H9 (cell line): ENCODE results near the gene DIS3L2. TPM values are rescaled to one million over a fixed set of nuclear protein-coding genes. Genes with fewer than 3 reads are reported as not detected.
"Not testable (repeated sequence)": the region's sequence is repeated elsewhere in the genome, so short reads cannot be mapped to it uniquely, and the experiment has no call there.

Experiments used
- DNase-seq: peaks from one replicate; pipeline ENCODE4 v3.0.0-alpha.2; 2017
- H2AFZ ChIP-seq: one replicate; pipeline ENCODE4 v1.6.1; 2013; ENCODE audit warnings: mild to moderate bottlenecking, low read length, control low read depth, moderate library complexity
- H2AK5ac ChIP-seq: 2 replicates; pipeline ENCODE4 v1.6.1; 2013; ENCODE audit warnings: low read length, control low read depth, mixed read lengths; ENCODE audit not compliant: insufficient read length
- H2BK120ac ChIP-seq: one replicate; pipeline ENCODE4 v1.6.1; 2013; ENCODE audit warnings: low read depth, mild to moderate bottlenecking, low read length, control low read depth, inconsistent platforms; ENCODE audit not compliant: poor library complexity, severe bottlenecking
- H2BK12ac ChIP-seq: 2 replicates; pipeline ENCODE4 v1.6.1; 2013; ENCODE audit warnings: low read length, control low read depth, mixed read lengths, low read depth; ENCODE audit not compliant: insufficient read length
- H2BK15ac ChIP-seq: 2 replicates; pipeline ENCODE4 v1.6.1; 2013; ENCODE audit warnings: low read depth, low read length, control low read depth
- H2BK20ac ChIP-seq: one replicate; pipeline ENCODE4 v1.6.1; 2013; ENCODE audit warnings: low read depth, mild to moderate bottlenecking, low read length, control low read depth, inconsistent platforms; ENCODE audit not compliant: poor library complexity, severe bottlenecking
- H2BK5ac ChIP-seq: 2 replicates; pipeline ENCODE4 v1.6.1; 2013; ENCODE audit warnings: low read length, control low read depth, mixed read lengths; ENCODE audit not compliant: insufficient read length
- H3K14ac ChIP-seq: 2 replicates; pipeline ENCODE4 v1.6.1; 2013; ENCODE audit warnings: low read length, control low read depth; ENCODE audit not compliant: insufficient read depth
- H3K18ac ChIP-seq: 2 replicates; pipeline ENCODE4 v1.6.1; 2013; ENCODE audit warnings: low read depth, mild to moderate bottlenecking, mixed read lengths, low read length, control low read depth; ENCODE audit not compliant: insufficient read length
- H3K23ac ChIP-seq: 2 replicates; pipeline ENCODE4 v1.6.1; 2013; ENCODE audit warnings: low read length, control low read depth, mixed read lengths, low read depth; ENCODE audit not compliant: insufficient read length
- H3K23me2 ChIP-seq: 2 replicates; pipeline ENCODE4 v1.6.1; 2013; ENCODE audit warnings: low read depth, mild to moderate bottlenecking, mixed read lengths, low read length, control low read depth; ENCODE audit not compliant: insufficient read length, poor library complexity, severe bottlenecking
- H3K27ac ChIP-seq: 2 replicates; pipeline ENCODE4 v1.5.1; 2013; ENCODE audit warnings: low read length, control low read depth, mixed read lengths, low read depth; ENCODE audit not compliant: insufficient read length
- H3K27me3 ChIP-seq: 2 replicates; pipeline ENCODE4 v1.6.1; 2013; ENCODE audit warnings: low read length, control low read depth, inconsistent platforms; ENCODE audit not compliant: insufficient read depth
- H3K4ac ChIP-seq: 2 replicates; pipeline ENCODE4 v1.6.1; 2013; ENCODE audit warnings: low read depth, mild to moderate bottlenecking, control low read depth, inconsistent platforms, low read length, moderate library complexity
- H3K4me1 ChIP-seq: 2 replicates; pipeline ENCODE4 v1.6.1; 2013; ENCODE audit warnings: low read length, control low read depth, inconsistent platforms; ENCODE audit not compliant: insufficient read depth
- H3K4me2 ChIP-seq: 2 replicates; pipeline ENCODE4 v1.6.1; 2013; ENCODE audit warnings: low read length, control low read depth, mixed read lengths; ENCODE audit not compliant: insufficient read length, insufficient read depth
- H3K56ac ChIP-seq: 2 replicates; pipeline ENCODE4 v1.6.1; 2013; ENCODE audit warnings: low read depth, mild to moderate bottlenecking, mixed read lengths, low read length, control low read depth; ENCODE audit not compliant: insufficient read length
- H3K79me1 ChIP-seq: 2 replicates; pipeline ENCODE4 v1.6.1; 2013; ENCODE audit warnings: low read depth, mild to moderate bottlenecking, moderate library complexity, low read length, control low read depth, inconsistent platforms; ENCODE audit not compliant: insufficient read depth, poor library complexity, severe bottlenecking
- H3K79me2 ChIP-seq: 2 replicates; pipeline ENCODE4 v1.6.1; 2013; ENCODE audit warnings: low read length, control low read depth, inconsistent platforms; ENCODE audit not compliant: insufficient read depth
- H3K9ac ChIP-seq: 2 replicates; pipeline ENCODE4 v1.6.1; 2013; ENCODE audit warnings: low read length, control low read depth, mixed read lengths; ENCODE audit not compliant: insufficient read length; ENCODE audit errors: extremely low read depth
- H3K9me3 ChIP-seq: one replicate; pipeline ENCODE4 v1.6.1; 2013; ENCODE audit warnings: low read depth, low read length, inconsistent platforms; ENCODE audit not compliant: control insufficient read depth
- H3T11ph ChIP-seq: one replicate; pipeline ENCODE4 v1.6.1; 2013; ENCODE audit warnings: mild to moderate bottlenecking, low read length, control low read depth, inconsistent platforms
- H4K20me1 ChIP-seq: one replicate; pipeline ENCODE4 v1.6.1; 2013; ENCODE audit not compliant: control insufficient read depth, insufficient read length, insufficient read depth
- H4K5ac ChIP-seq: 2 replicates; pipeline ENCODE4 v1.6.1; 2013; ENCODE audit warnings: low read depth, mild to moderate bottlenecking, mixed read lengths, low read length, control low read depth; ENCODE audit not compliant: insufficient read length
- H4K8ac ChIP-seq: replicated peaks from 2 replicates; pipeline ENCODE4 v1.6.1; 2013; ENCODE audit warnings: low read length, control low read depth, mixed read lengths, low read depth; ENCODE audit not compliant: insufficient read length
- H4K91ac ChIP-seq: 2 replicates; pipeline ENCODE4 v1.6.1; 2013; ENCODE audit warnings: low read depth, mild to moderate bottlenecking, moderate library complexity, mixed read lengths, low read length, control low read depth; ENCODE audit not compliant: insufficient read length
- H3K27ac Mint-ChIP-seq, 3 experiments: 2 replicates in 2 of 3; 3 replicates in 1 of 3; pipeline ENCODE4 v1.8.0; 2020 to 2021; ENCODE audit warnings: mixed read lengths in 3 of 3, mild to moderate bottlenecking in 1 of 3, moderate library complexity in 1 of 3
- H3K27me3 Mint-ChIP-seq: 2 replicates; pipeline ENCODE4 v1.8.0; 2021; ENCODE audit warnings: low read depth, mild to moderate bottlenecking, moderate library complexity, mixed read lengths
- H3K36me3 Mint-ChIP-seq, 3 experiments: 2 replicates in 2 of 3; 3 replicates in 1 of 3; pipeline ENCODE4 v1.8.0; 2020 to 2021; ENCODE audit warnings: low read depth in 3 of 3, mixed read lengths in 3 of 3; ENCODE audit not compliant: insufficient read depth in 1 of 3
- H3K4me1 Mint-ChIP-seq, 2 experiments: 2 replicates each; pipeline ENCODE4 v1.8.0; 2020; ENCODE audit warnings: mixed read lengths in 2 of 2
- H3K4me3 Mint-ChIP-seq, 2 experiments: 2 replicates in 1 of 2; 3 replicates in 1 of 2; pipeline ENCODE4 v1.8.0; 2020 to 2021; ENCODE audit warnings: mild to moderate bottlenecking in 2 of 2, mixed read lengths in 2 of 2, moderate library complexity in 1 of 2
- H3K9me3 Mint-ChIP-seq, 2 experiments: 2 replicates in 1 of 2; 3 replicates in 1 of 2; pipeline ENCODE4 v1.8.0; 2020; ENCODE audit warnings: mild to moderate bottlenecking in 2 of 2, mixed read lengths in 2 of 2, moderate library complexity in 1 of 2
- WGBS: extraction: QIAGEN DNeasy Blood & Tissue Kit; methylation state at CpG from one replicate; pipeline ENCODE4 v1.1.7; 2013; ENCODE audit warnings: missing lambda C conversion rate, low lambda C conversion rate, mixed read lengths; ENCODE audit not compliant: insufficient read length; ENCODE audit errors: extremely low coverage; 5-methylcytosine and 5-hydroxymethylcytosine counted together
- total RNA-seq: library from RNA; stranded (reverse); gene quantifications from 2 replicates; pipeline ENCODE4 v1.2.1, GENCODE V29; 2021
- TF ChIP-seq, protein P1 (sequence below): fragments of 200-600 bp; sonication (generic); conservative IDR thresholded peaks from 3 replicates; pipeline ENCODE4 v1.8.0; 2021; ENCODE audit warnings: antibody characterized with exemption, mild to moderate bottlenecking

Gene DIS3L2
- total RNA-seq, 1 experiment from 2014 or later = 28.1 TPM

DNA sequence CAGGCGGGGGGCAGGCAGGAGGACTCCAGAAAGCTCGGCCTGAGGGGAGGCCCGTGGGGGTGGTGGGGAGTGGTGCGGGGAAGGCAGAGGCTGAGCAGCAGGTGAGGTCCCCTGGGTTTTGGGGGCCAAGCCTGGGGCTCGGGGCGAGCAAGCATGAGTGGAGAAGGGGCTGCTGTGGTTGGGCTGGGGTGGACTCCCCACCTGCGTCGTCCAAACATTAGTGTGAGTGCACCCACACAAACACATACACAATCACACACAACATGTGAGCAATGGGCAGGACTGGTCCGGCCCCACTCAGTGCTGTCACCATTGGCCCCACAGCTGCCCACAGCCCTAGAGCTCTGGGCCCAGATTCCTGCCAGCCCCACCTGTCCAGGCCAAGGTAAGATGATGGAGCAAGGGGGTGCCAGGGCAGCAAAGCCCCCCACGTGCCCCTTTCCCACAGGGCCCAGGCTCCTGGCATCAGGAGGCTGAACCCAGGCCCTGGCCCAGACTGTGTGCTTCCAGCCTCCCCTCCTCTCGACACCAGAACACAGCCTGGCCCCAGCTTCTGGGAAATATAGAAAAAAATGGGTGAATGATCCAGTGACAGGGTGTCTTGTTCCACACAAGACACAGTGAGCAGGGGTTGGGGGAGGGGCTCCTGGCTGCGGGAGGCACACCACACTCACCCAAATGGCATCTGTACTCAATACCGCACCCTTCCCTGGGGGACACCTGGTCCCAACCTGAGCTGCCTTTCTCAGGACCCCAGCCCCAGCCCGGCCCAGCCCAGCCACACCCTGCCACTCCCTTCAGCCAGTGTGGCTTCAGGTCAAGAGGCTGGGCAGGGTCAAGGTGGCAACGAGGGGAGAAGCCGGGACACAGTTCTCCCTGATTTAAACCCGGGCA lies 416.6 kb downstream of the DIS3L2 start:
- Histone ChIP-seq H4K20me1 (no peaks in the 10 kb centered on the region), H3K4me2 (no peak overlapping the region), H3K9me3 (no peaks in the 10 kb centered on the region), H4K91ac (no peak overlapping the region), H2BK15ac (no peak overlapping the region), H2BK12ac (peak overlapping the region; percentile 33), H3T11ph (no peak overlapping the region), H3K4ac (no peak overlapping the region), H3K14ac (0 out of 2 replicates have a peak overlapping the region, but pooled peaks have one; percentile 48), H2AK5ac (no peak overlapping the region), H4K5ac (no peak overlapping the region), H3K23ac (no peak overlapping the region), H2BK5ac (no peak overlapping the region), H3K79me2 (no peaks in the 10 kb centered on the region), H3K23me2 (no peaks in the 10 kb centered on the region), H3K56ac (no peak overlapping the region), H4K8ac (no peak overlapping the region), H3K4me1 (peaks cover 2% of the 10 kb centered on the region; the same call in 1 of the 2 replicates), H2BK20ac (no peak overlapping the region), H2BK120ac (no peak overlapping the region), H3K9ac (no peak overlapping the region), H3K27me3 (no peaks in the 10 kb centered on the region), H3K27ac (no peak overlapping the region), H3K18ac (no peak overlapping the region), H2AFZ (no peak overlapping the region), H3K79me1 (no peaks in the 10 kb centered on the region)
- no CpG with 5 or more reads among the region's 17 CpGs for WGBS
- TF ChIP-seq, protein P1, sequence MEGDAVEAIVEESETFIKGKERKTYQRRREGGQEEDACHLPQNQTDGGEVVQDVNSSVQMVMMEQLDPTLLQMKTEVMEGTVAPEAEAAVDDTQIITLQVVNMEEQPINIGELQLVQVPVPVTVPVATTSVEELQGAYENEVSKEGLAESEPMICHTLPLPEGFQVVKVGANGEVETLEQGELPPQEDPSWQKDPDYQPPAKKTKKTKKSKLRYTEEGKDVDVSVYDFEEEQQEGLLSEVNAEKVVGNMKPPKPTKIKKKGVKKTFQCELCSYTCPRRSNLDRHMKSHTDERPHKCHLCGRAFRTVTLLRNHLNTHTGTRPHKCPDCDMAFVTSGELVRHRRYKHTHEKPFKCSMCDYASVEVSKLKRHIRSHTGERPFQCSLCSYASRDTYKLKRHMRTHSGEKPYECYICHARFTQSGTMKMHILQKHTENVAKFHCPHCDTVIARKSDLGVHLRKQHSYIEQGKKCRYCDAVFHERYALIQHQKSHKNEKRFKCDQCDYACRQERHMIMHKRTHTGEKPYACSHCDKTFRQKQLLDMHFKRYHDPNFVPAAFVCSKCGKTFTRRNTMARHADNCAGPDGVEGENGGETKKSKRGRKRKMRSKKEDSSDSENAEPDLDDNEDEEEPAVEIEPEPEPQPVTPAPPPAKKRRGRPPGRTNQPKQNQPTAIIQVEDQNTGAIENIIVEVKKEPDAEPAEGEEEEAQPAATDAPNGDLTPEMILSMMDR = no peak
- Mint-ChIP-seq H3K27me3 (peaks cover 17% of the 10 kb centered on the region), H3K27ac (no peak overlapping the region), H3K9me3 (no peaks in the 10 kb centered on the region), H3K4me1 (peaks cover 25 to 37% of the 10 kb centered on the region in 2 experiments), H3K36me3 (0 out of 7 replicates have a peak, but pooled peaks cover 0 to 2% (median 0%) of the 10 kb centered on the region in 3 experiments), H3K4me3 (no peak overlapping the region)
- DNase-seq = no peak

- H4K8ac ChIP-seq, H2BK15ac ChIP-seq, H4K20me1 ChIP-seq, H3K4me3 Mint-ChIP-seq, H3K27ac Mint-ChIP-seq, H2AK5ac ChIP-seq, H4K91ac ChIP-seq, H3K4me2 ChIP-seq, DNase-seq, H3K23me2 ChIP-seq, H3K9me3 ChIP-seq, H3K79me2 ChIP-seq, H3K9me3 Mint-ChIP-seq, H2BK20ac ChIP-seq, H3K56ac ChIP-seq, H3T11ph ChIP-seq, H3K9ac ChIP-seq, H2BK5ac ChIP-seq, H3K36me3 Mint-ChIP-seq, H3K4me1 ChIP-seq, H3K23ac ChIP-seq, H3K27ac ChIP-seq, H3K79me1 ChIP-seq, H3K27me3 ChIP-seq, H4K5ac ChIP-seq, H3K18ac ChIP-seq, H2BK120ac ChIP-seq, H3K4ac ChIP-seq, H2AFZ ChIP-seq: not testable (repeated sequence)
- peaks cover 23% of the 10 kb centered on the region for H3K27me3 Mint-ChIP-seq
- Histone ChIP-seq H3K14ac (0 out of 2 replicates have a peak within 1 kb of the TSS, but pooled peaks have one; percentile 48), H2BK12ac (peak within 1 kb of the TSS; percentile 33)
- peaks cover 25 to 38% of the 10 kb centered on the region in 2 experiments for H3K4me1 Mint-ChIP-seq
- no CpG with 5 or more reads among the region's 12 CpGs for WGBS
These were observed 417.2 kb downstream of the DIS3L2 start, which contains the start of gene ALPP for GRCh38 chr2:232378735-232379151. Gene ALPP, plus strand, starts transcription at chr2:232378751. Its CDS starts 52 bp downstream, at chr2:232378803.
